Dermis microvascular lymphatic vessel endothelial cell (primary cell): ENCODE data around the gene FMOD. TPM values are rescaled to one million over a fixed set of nuclear protein-coding genes. Genes with fewer than 3 reads are reported as not detected.
A peak's percentile ranks its signal among the peaks of the same experiment; 100 is the strongest.
"Not testable (repeated sequence)": the region's sequence is repeated elsewhere in the genome, so short reads cannot be mapped to it uniquely, and the experiment has no call there.

Source experiments
- DNase-seq, 2 donors: peaks; one replicate each; pipeline versions ENCODE4 v3.0.0 to v3.0.0-alpha.2; 2010; ENCODE audit warnings: low read depth in 2 of 2
- total RNA-seq: library from RNA; depleted of rRNA; stranded (reverse); fragments of >200 nt; gene quantifications from 2 replicates; pipeline ENCODE4 v1.2.1, GENCODE V29; 2014

The FMOD gene
- total RNA-seq, 1 donor from 2014 or later = 3.6 TPM

- DNase-seq = peak; percentile 61 to 92
Observed at GRCh38 chr1:203326830-203327683, 23.9 kb downstream of the FMOD start.

DNA sequence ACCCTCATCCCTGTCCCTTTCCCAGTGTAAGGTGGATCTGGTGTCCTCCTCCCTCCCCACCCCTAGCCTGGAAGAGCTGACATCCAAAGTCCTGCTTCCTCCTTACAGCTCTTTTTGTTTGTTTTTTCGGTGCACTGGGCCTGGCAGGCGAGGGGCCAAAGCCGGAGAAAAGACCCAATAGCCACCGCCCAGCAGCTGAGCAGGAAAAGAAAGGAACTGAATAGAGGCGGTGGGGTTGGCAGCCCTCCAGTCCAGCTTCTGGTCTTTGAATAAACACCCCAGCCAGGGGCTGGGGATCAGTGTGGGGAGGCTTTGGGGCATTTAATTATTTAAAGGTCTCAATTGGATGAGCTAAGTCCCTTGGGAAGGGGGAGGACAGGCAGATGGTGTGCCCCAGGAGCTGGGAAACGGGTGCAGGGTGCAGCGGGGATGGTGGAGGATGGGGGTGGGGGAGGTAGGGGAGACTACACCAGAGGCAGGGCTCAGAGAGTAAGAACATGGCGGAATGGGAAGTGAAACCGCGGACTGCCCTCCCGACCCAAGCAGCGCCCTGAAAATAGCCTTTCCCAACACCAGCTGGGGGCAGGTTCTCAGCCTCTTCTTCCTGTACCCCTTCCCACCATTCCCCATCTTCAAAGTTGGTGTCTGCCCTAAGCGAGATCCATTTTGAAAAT is 25.4 kb downstream of the FMOD start:
- peak in 1 of 2 donors; percentile 68 for DNase-seq

DNA sequence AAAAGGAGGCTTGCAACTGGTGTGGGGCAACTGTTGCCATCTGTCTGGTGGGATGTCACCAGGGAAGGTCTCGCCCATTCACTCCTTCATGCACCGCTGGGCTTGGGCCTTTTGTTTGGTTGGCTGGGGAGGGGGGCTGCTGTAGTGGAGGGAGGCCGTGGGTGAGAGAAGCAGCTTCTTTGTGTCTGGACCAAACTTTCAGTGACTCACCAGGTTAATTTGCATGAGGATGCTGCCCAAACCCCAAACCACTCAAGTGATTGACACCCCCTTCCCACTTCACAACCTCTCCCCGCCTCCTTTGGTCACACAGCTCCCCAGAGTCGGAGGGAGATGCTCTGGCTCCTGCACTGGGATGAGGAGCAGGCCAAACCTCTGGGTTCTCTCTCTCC is 25.9 kb downstream of the FMOD start:
- no peak for DNase-seq

DNA sequence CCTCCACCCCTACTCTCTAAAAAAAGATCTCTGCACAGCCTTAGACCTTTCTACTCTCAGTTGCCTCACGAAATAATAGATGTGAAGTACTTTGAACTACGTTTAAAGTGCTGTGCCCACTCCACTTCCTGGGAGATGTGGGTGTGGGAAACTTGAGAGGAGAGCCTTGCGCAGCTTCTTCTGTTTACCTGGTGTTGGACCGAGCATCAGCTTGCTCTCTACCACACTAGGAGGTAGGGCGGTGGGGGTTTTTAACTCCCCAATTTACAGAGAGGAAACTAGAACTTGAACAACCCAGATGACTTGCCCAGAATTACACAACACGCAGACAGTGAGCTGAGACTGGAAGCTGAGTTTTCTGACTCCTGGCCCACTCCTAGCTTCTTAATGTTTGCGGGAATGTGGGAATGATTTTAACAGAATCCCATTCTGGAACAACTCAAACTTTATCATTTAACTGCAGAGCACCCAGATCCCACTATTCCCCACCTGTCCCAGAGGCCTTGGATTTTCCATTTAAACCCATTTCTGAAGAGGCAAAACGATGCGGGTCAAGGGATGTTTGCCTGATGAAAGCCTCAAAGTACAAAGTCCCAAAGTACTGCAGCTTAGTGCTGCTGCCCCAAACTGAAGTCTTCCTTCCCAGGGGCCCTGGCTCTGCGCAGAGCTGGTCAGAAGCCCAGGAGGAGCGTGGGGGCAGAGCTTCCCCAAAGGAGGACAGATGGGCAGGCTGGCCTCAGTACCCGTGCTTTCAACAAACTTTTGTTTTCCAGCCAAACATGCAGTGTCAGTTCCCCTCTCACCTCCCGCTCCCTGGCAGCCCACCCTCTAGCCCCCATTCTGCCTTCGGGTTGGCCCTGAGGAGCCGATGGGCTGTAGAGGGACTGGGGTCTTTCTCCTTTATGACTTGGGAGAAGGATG is 26.6 kb downstream of the FMOD start:
- no peak for DNase-seq

DNA sequence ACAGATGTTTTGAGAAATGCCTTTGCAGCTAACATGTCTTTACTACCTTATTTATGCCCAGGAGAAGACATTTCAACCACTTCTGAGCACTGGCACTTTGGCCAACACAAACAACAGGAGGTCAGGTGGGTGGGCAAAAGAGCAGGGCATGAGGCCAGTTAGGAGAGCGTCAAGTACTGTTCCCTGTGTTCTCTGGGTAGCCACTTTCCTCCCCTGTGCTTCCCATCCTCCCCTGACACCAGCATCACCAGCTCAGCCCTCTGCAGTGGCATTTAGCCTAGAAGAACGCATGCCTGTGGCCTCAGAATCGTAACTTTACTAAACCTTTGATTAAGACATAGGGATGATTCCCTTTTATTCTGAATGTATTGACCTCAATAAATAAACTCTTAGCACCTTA is 27.3 kb downstream of the FMOD start:
- DNase-seq = no peak

- DNase-seq = peak in 1 of 2 donors; percentile 72
Observed at GRCh38 chr1:203322500-203323179, 28.3 kb downstream of the FMOD start.

DNA sequence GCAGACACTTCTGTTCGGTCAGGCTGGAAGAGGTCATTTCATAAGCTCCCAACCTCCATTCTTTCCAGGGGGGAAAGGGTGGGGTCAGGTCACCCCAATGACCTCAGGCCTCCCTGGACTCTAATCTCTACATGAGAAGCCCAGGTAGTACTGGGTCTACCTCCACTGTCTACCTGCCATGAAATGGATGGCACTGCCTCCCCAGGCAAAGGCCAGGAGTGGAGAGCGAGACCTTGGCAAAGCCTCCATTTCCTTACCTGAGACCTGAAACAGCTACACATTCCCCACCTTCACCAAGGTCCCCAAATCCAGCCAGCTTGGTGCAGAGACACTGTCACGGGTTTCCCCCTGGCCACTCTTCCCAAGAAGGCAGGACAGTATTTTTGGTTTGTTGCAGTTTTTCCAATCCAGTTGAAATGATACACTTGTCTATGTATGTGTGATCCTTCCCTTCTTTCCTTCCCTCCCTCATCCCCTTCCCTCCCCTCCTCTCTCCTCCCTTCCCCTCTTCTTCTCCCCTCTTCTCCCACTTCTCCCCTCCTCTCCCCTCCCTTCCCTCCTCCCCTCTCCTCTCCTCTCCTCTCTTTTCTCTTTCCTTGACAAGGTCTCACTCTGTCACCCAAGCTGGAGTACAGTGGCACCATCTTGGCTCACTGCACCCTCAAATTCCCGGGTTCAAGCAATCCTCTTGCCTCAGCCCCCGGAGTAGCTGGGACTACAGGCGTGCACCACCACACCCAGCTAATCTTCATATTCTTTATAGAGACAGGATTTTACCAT is 29.5 kb downstream of the FMOD start:
- DNase-seq = no peak

DNA sequence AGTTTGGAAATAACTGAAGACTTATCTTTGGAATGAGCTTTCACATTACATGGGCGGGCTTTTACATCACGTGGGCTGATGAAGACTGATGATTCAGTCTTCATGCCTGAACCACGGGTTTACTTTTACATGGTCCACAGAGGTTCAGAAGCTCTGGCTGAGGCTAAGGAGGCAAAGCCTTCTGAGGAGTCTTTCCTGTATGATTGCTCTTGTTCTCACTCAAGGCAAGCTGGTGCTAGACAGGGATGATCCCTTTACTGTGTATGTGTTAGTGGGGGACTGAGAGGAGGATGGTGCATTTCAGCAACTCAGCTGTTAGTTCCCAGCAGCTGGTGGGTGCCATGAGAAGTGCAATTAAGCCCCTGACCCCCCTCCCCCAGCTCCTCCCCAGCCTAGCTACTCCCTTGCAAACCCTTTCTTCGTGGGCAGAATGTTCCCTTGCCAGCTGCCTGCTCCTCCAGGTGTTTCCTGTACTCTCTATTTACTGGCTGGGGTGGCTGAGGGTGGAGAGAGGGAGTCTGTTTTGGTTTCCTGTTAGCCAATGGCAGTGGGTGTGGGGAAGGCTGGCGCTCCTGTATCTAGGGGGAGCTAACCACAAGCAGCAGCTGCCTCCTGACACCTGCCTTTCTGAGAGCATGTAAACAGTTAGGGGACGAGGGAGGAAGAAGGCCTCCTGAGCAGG is 30.2 kb downstream of the FMOD start:
- peak; percentile 48 to 88 for DNase-seq

DNA sequence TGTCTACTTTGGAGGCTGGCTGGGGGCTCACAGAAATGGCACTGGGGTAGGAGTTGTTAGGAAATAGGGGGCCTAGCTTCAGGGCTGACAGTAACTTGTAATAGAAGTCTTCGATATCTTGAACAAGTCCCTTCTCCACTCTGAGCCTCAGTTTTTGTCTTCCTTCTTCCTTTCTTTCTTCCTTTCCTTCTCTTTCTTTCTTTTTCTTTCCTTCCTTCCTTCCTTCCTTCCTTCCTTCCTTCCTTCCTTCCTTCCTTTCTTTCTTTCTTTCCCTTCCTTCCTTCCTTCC is 32.7 kb downstream of the FMOD start:
- no peak for DNase-seq

GRCh38 chr1:203317429-203318228 is 33.3 kb downstream of the FMOD start:
- DNase-seq = no peak

DNA sequence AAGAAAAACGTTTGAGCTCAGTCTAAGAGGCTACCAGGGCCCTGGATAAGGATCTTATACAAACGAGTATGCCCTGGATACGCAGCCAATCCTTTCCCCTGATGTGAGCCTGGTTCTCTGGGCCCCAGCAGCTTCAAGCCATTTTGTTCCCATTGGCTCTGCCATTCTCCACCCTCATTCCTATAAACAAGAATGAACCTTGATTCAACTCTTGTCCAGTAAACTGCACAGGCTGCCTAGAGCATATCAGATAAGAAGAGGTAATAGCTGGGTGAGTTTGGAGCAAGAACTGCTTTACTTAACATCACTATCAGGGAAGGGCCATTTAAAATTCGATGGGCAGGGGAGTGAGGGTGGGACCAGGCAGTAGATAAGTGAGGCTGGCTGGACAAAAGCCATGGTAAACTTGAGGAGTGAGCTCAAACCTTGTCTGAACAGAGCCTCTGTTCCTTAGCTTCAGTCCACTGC is 34.3 kb downstream of the FMOD start:
- DNase-seq = no peak

DNA sequence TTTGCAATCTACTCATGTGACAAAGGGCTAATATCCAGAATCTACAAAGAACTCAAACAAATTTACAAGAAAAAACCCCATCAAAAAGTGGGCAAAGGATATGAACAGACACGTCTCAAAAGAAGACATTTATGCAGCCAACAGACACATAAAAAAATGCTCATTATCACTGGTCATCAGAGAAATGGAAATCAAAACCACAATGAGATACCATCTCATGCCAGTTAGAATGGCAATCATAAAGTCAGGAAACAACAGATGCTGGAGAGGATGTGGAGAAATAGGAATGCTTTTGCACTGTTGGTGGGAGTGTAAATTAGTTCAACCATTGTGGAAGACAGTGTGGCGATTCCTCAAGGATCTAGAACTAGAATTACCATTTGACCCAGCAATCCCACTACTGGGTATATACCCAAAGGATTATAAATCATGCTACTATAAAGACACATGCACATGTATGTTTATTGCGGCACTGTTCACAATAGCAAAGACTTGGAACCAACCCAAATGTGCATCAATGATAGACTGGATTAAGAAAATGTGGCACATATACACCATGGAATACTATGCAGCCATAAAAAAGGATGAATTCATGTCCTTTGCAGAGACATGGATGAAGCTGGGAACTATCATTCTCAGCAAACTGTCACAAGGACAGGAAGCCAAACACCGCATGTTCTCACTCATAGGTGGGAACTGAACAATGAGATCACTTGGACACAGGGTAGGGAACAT is 36.7 kb downstream of the FMOD start:
- DNase-seq = not testable (repeated sequence)

- DNase-seq = no peak
Observed at GRCh38 chr1:203311368-203312301, 39.3 kb downstream of the FMOD start.

DNA sequence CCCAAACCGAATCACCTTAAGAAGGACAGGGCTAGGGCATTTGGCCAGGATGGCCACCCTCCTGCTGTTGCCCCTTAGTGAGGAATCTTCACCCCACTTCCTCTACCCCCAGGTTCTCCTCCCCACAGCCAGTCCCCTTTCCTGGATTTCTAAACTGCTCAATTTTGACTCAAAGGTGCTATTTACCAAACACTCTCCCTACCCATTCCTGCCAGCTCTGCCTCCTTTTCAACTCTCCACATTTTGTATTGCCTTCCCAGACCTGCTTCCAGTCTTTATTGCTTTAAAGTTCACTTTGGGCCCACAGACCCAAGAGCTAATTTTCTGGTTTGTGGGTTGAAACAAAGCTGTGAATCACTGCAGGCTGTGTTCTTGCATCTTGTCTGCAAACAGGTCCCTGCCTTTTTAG is 42.0 kb downstream of the FMOD start:
- no peak for DNase-seq

DNA sequence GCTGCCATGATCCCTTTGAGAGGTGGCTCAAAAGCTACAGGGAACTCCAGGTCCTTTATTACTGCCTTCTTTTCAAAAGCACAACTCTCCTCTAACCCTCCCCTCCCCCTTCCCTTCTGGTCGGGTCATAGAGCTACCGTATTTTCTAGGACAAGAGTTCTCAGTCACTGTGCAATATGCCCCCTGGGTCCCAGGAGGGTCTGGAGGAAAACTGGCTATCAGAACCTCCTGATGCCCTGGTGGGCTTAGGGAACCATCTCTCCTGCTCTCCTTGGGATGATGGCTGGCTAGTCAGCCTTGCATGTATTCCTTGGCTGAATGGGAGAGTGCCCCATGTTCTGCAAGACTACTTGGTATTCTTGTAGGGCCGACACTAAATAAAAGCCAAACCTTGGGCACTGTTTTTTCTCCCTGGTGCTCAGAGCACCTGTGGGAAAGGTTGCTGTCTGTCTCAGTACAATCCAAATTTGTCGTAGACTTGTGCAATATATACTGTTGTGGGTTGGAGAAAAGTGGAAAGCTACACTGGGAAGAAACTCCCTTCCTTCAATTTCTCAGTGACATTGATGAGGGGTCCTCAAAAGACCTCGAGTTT is 42.5 kb downstream of the FMOD start:
- DNase-seq = no peak

DNA sequence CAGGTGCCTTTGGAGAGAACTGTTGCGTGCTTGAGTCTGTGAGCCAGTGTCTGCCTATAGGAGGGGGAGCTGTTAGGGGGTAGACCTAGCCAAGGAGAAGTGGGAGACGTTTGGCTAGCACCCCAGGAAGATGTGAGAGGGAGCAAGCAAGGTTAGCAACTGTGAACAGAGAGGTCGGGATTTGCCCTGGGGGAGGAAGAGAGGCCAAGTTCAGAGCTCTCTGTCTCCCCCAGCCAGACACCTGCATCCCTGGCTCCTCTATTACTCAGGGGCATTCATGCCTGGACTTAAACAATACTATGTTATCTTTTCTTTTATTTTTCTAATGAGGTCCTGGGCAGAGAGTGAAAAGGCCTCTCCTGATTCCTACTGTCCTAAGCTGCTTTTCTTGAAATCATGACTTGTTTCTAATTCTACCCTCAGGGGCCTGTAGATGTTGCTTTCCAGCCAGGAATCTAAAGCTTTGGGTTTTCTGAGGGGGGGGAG is 43.2 kb downstream of the FMOD start:
- no peak for DNase-seq
